Renal cortex interstitium (tissue), 11 donors: ENCODE results near the gene NEURL1. TPM values are rescaled to one million over a fixed set of nuclear protein-coding genes. Genes with fewer than 3 reads are reported as not detected.

Experiments
- DNase-seq, 11 donors: peaks; one replicate each; pipeline ENCODE4 v3.0.0-alpha.2; 2013; ENCODE audit warnings: low read depth in 9 of 11, low spot score in 4 of 11; ENCODE audit errors: extremely low read depth in 1 of 11
- polyA plus RNA-seq, 3 donors: library from polyadenylated mRNA; unstranded; fragments of 120-200 nt; gene quantifications; one replicate each; pipeline ENCODE4 v1.2.1, GENCODE V29; 2013; ENCODE audit not compliant: insufficient read length in 3 of 3

The NEURL1 gene
- polyA plus RNA-seq, 3 donors, result 0.90 to 2.4 (median 1.8) TPM

GRCh38 chr10:103585011-103585405 lies 91.5 kb downstream of the NEURL1 start:
- no peak for DNase-seq

- DNase-seq, result no peak
These were observed 93.6 kb downstream of the NEURL1 start for GRCh38 chr10:103587073-103587472.

- no peak for DNase-seq
These were observed 95.6 kb downstream of the NEURL1 start for GRCh38 chr10:103589074-103589630.

- DNase-seq, result no peak
These were observed 96.6 kb downstream of the NEURL1 start for GRCh38 chr10:103590060-103590459.

GRCh38 chr10:103590744-103591291 lies 97.3 kb downstream of the NEURL1 start:
- no peak for DNase-seq

GRCh38 chr10:103592186-103593021 lies 98.9 kb downstream of the NEURL1 start:
- no peak for DNase-seq

GRCh38 chr10:103593022-103593570 lies 99.6 kb downstream of the NEURL1 start:
- DNase-seq, result no peak

- DNase-seq, result no peak
These were observed 102.6 kb downstream of the NEURL1 start for GRCh38 chr10:103595933-103596726.

- no peak for DNase-seq
These were observed 103.5 kb downstream of the NEURL1 start for GRCh38 chr10:103597003-103597402.

- peak; percentile 58 to 88 (median 77) for DNase-seq
These were observed 105.2 kb downstream of the NEURL1 start for GRCh38 chr10:103598654-103599115.

- DNase-seq, result no peak
These were observed 105.7 kb downstream of the NEURL1 start for GRCh38 chr10:103599211-103599610.

GRCh38 chr10:103599907-103600306 lies 106.4 kb downstream of the NEURL1 start:
- DNase-seq, result no peak

GRCh38 chr10:103600325-103600724 lies 106.8 kb downstream of the NEURL1 start:
- DNase-seq, result no peak

GRCh38 chr10:103600956-103601569 lies 107.6 kb downstream of the NEURL1 start:
- DNase-seq, result no peak

GRCh38 chr10:103602028-103602851 lies 108.7 kb downstream of the NEURL1 start:
- no peak for DNase-seq

- no peak for DNase-seq
These were observed 109.3 kb downstream of the NEURL1 start for GRCh38 chr10:103602852-103603155.

GRCh38 chr10:103603382-103603781 lies 109.9 kb downstream of the NEURL1 start:
- no peak for DNase-seq
